HepG2 (cell line): Measurements from ENCODE around the gene CCDC148. TPM values are rescaled to one million over a fixed set of nuclear protein-coding genes. Genes with fewer than 3 reads are reported as not detected.

Experiments used
- ATF4 ChIP-seq, 2 experiments: fragments of 450-650 bp in 1 of 2; sonication (generic) in 1 of 2; formaldehyde crosslinking; IDR thresholded peaks; 2 replicates each; pipeline versions ENCODE4 v1.5.0 to v1.8.0; 2020 to 2022; ENCODE audit warnings: mild to moderate bottlenecking in 1 of 2, missing genetic modification reagents in 1 of 2
- EP300 ChIP-seq, 3 experiments: sonication (generic) in 1 of 3; formaldehyde crosslinking in 1 of 3; IDR thresholded peaks; 2 replicates each; pipeline versions ENCODE4 v1.5.1 to v1.6.1; 2011 to 2020; ENCODE audit warnings: low read depth in 2 of 3, low read length in 2 of 3, borderline replicate concordance in 1 of 3, improper control_type of control experiment in 1 of 3, mild to moderate bottlenecking in 1 of 3, missing genetic modification reagents in 1 of 3, moderate library complexity in 1 of 3
- KAT7 ChIP-seq: IDR thresholded peaks from 2 replicates; pipeline ENCODE4 v1.6.1; 2018; ENCODE audit warnings: borderline replicate concordance, missing compliant biosample characterization
- KDM6A ChIP-seq: IDR thresholded peaks from 2 replicates; pipeline ENCODE4 v1.6.1; 2016; ENCODE audit warnings: low read depth
- LCORL ChIP-seq, 2 experiments: fragments of 450-650 bp in 1 of 2; sonication (generic) in 1 of 2; formaldehyde crosslinking in 1 of 2; IDR thresholded peaks; 2 replicates each; pipeline versions ENCODE4 v1.5.0 to v1.6.1; 2017 to 2020; ENCODE audit warnings: antibody characterized with exemption in 1 of 2, missing genetic modification reagents in 1 of 2
- NFIC ChIP-seq: IDR thresholded peaks from 2 replicates; pipeline ENCODE4 v1.6.1; 2012; ENCODE audit warnings: mild to moderate bottlenecking, low read length, inconsistent platforms
- NPAS2 ChIP-seq: sonication (generic); formaldehyde crosslinking; IDR thresholded peaks from 2 replicates; pipeline ENCODE4 v1.8.0; 2022; ENCODE audit warnings: mild to moderate bottlenecking, missing genetic modification reagents, borderline replicate concordance
- PAXIP1 ChIP-seq: sonication (generic); formaldehyde crosslinking; conservative IDR thresholded peaks from 2 replicates; pipeline ENCODE4 v1.4.0; 2020; ENCODE audit warnings: mild to moderate bottlenecking, missing genetic modification reagents, moderate library complexity
- SAP130 ChIP-seq: IDR thresholded peaks from 2 replicates; pipeline ENCODE4 v1.6.1; 2016; ENCODE audit warnings: low read depth
- SIX1 ChIP-seq: sonication (generic); formaldehyde crosslinking; IDR thresholded peaks from 2 replicates; pipeline ENCODE4 v1.4.0; 2020; ENCODE audit warnings: missing genetic modification reagents, borderline replicate concordance
- SP4 ChIP-seq: sonication (generic); formaldehyde crosslinking; IDR thresholded peaks from 2 replicates; pipeline ENCODE4 v1.8.1; 2023; ENCODE audit warnings: mild to moderate bottlenecking, missing genetic modification reagents
- SRSF9 ChIP-seq: fragments of 200-400 bp; formaldehyde crosslinking; IDR thresholded peaks from 2 replicates; pipeline ENCODE4 v1.6.1; 2018; ENCODE audit warnings: borderline replicate concordance, mild to moderate bottlenecking, low read depth, low read length; ENCODE audit not compliant: insufficient read depth, poor library complexity, severe bottlenecking
- TFAP4 ChIP-seq: sonication (generic); IDR thresholded peaks from 2 replicates; pipeline ENCODE4 v1.6.1; 2016; ENCODE audit warnings: low read depth, borderline replicate concordance
- ZBTB46 ChIP-seq: sonication (generic); formaldehyde crosslinking; IDR thresholded peaks from 2 replicates; pipeline ENCODE4 v1.4.0; 2020; ENCODE audit warnings: mild to moderate bottlenecking, missing genetic modification reagents, borderline replicate concordance
- ZFP82 ChIP-seq: sonication (generic); formaldehyde crosslinking; IDR thresholded peaks from 2 replicates; pipeline ENCODE4 v1.5.1; 2020; ENCODE audit warnings: mild to moderate bottlenecking, missing genetic modification reagents, borderline replicate concordance
- ZNF276 ChIP-seq: sonication (generic); formaldehyde crosslinking; IDR thresholded peaks from 2 replicates; pipeline ENCODE4 v1.4.0; 2020; ENCODE audit warnings: mild to moderate bottlenecking, low read depth, missing genetic modification reagents
- ZNF629 ChIP-seq: sonication (generic); formaldehyde crosslinking; conservative IDR thresholded peaks from 2 replicates; pipeline ENCODE4 v1.5.0; 2020; ENCODE audit warnings: missing genetic modification reagents
- ZNF782 ChIP-seq: sonication (generic); formaldehyde crosslinking; IDR thresholded peaks from 2 replicates; pipeline ENCODE4 v1.4.0; 2020; ENCODE audit warnings: missing genetic modification reagents, mild to moderate bottlenecking, borderline replicate concordance
- polyA plus RNA-seq, 8 experiments: library from polyadenylated mRNA; depleted of rRNA in 3 of 8; stranded (reverse) in 7 of 8; unstranded in 1 of 8; fragments of >200 nt; fragmentation: Illumina TruSeq in 4 of 8; extraction: Trizol in 4 of 8; gene quantifications; 2 replicates each; pipeline versions ENCODE4 v1.2.1 to v1.2.3, GENCODE V29; 2011 to 2016; ENCODE audit warnings: low read depth in 4 of 8, missing spikeins in 1 of 8, mixed read lengths in 1 of 8; ENCODE audit not compliant: insufficient read depth in 1 of 8
- total RNA-seq, 5 experiments: library from RNA; depleted of rRNA; stranded (reverse); fragments of >200 nt; fragmentation: Illumina TruSeq; extraction: Trizol; gene quantifications; 2 replicates each; pipeline ENCODE4 v1.2.3, GENCODE V29; 2016; ENCODE audit warnings: low read depth in 1 of 5

The CCDC148 gene
- total and polyA plus RNA-seq, 2 of the 13 experiments (the other 11 are each of a cell fraction or from before 2014, with no cell fraction given): 0.30 to 0.49 TPM

- TF ChIP-seq NPAS2 (CRISPR knock-in tag): no peak
- TF ChIP-seq ATF4 (CRISPR knock-in tag; IDR thresholded peaks at IDR 0.05): peak in 1 of 2 experiments; percentile 97; a peak in 2 of 4 replicates
- 0 out of 2 replicates have a peak, but pooled peaks have one; percentile 42 for TF ChIP-seq KAT7 (CRISPR knock-in tag)
- 0 out of 2 replicates have a peak, but pooled peaks have one; percentile 62 for TF ChIP-seq ZBTB46 (CRISPR knock-in tag)
- TF ChIP-seq SRSF9: no peak
- peak; percentile 86 for TF ChIP-seq KDM6A
- peak; percentile 76; the same call in 1 of the 2 replicates for TF ChIP-seq ZNF782 (CRISPR knock-in tag)
- TF ChIP-seq ZFP82: 0 out of 2 replicates have a peak, but pooled peaks have one; percentile 27
- 0 out of 2 replicates have a peak, but pooled peaks have one; percentile 28 for TF ChIP-seq SIX1 (CRISPR knock-in tag)
- TF ChIP-seq ZNF276 (CRISPR knock-in tag): peak; percentile 73; the same call in 1 of the 2 replicates
- peak; percentile 98 for TF ChIP-seq PAXIP1
- TF ChIP-seq SAP130 (CRISPR knock-in tag): peak; percentile 85
- TF ChIP-seq SP4 (CRISPR knock-in tag): peak; percentile 37; the same call in 1 of the 2 replicates
- peak; percentile 40; the same call in 1 of the 2 replicates for TF ChIP-seq ZNF629
- no peak for TF ChIP-seq LCORL (IDR thresholded peaks at IDR 0.05)
- TF ChIP-seq LCORL (CRISPR knock-in tag; IDR thresholded peaks at IDR 0.05): peak; percentile 67
- peak in 1 of 2 experiments; percentile 89; a peak in 2 of 4 replicates for TF ChIP-seq EP300 (IDR thresholded peaks at IDR 0.05; ENCODE audit: low read depth in 2 of 2, low read length in 2 of 2)
- peak; percentile 72; the same call in 1 of the 2 replicates for TF ChIP-seq EP300 (CRISPR knock-in tag; IDR thresholded peaks at IDR 0.05; ENCODE audit: borderline replicate concordance)
- TF ChIP-seq NFIC: peak; percentile 88
- TF ChIP-seq TFAP4: peak; percentile 24; the same call in 1 of the 2 replicates
Observed at GRCh38 chr2:158131919-158132566, 324.5 kb downstream of the CCDC148 start (continued).
